Measurements from ENCODE around the gene PRKD2. TPM values are rescaled to one million over a fixed set of nuclear protein-coding genes. Genes with fewer than 3 reads are reported as not detected.

Gene PRKD2
- total and polyA plus RNA-seq, 10 donors, result 63.4 to 132 (median 110) TPM

- Histone ChIP-seq H3K4me1 (peaks cover 0 to 22% (median 14%) of the 10 kb centered on the region in 6 donors), H3K27me3 (replicated peaks in 1 of 7) (no peaks in the 10 kb centered on the region), H3K36me3 (peaks cover 0 to 100% (median 98%) of the 10 kb centered on the region in 6 donors), H3K4me3 (peak overlapping the region in 1 of 8 donors; percentile 14), H3K9me3 (no peaks in the 10 kb centered on the region), H3K27ac (peak overlapping the region in 5 of 8 donors; percentile 25 to 39 (median 26))
- 46 to 72% (median 64%) methylated on average over 33 to 39 of the region's 39 CpGs for WGBS, 5 donors
- DNase-seq, result peak; percentile 91
- intact Hi-C loops (cut with DNase I; ENCODE audit: low total_unique reads), result no loop called here
- TF ChIP-seq POLR2AphosphoS5 (IDR thresholded peaks at IDR 0.05) (peak; percentile 70 to 82 (median 77)), POLR2A (IDR thresholded peaks at IDR 0.05) (no peak), CTCF (IDR thresholded peaks at IDR 0.05 in 8 of 11, conservative IDR thresholded peaks at IDR 0.05 in 3 of 11) (no peak)
Observed at GRCh38 chr19:46697204-46697960, 19.5 kb downstream of the PRKD2 start.

GRCh38 chr19:46696866-46697203 is 20.1 kb downstream of the PRKD2 start:
- Histone ChIP-seq H3K36me3 (peaks cover 4 to 100% (median 98%) of the 10 kb centered on the region in 6 donors), H3K4me1 (peaks cover 0 to 22% (median 14%) of the 10 kb centered on the region in 6 donors), H3K9me3 (no peaks in the 10 kb centered on the region), H3K4me3 (peak overlapping the region in 1 of 8 donors; percentile 0), H3K27ac (peak overlapping the region in 5 of 8 donors; percentile 21 to 39 (median 26)), H3K27me3 (replicated peaks in 1 of 7) (no peaks in the 10 kb centered on the region)
- DNase-seq, result no peak
- 81 to 90% (median 87%) methylated on average over 9 of the region's 9 CpGs for WGBS, 5 donors
- peak in 1 of 3 donors; percentile 1 for TF ChIP-seq POLR2AphosphoS5 (IDR thresholded peaks at IDR 0.05)
- no peak for TF ChIP-seq CTCF (IDR thresholded peaks at IDR 0.05 in 8 of 11, conservative IDR thresholded peaks at IDR 0.05 in 3 of 11)
- intact Hi-C loops (cut with DNase I; ENCODE audit: low total_unique reads), result no loop called here

GRCh38 chr19:46696052-46696451 is 20.9 kb downstream of the PRKD2 start:
- intact Hi-C loops (cut with DNase I; ENCODE audit: low total_unique reads), result no loop called here
- 93 to 96% (median 94%) methylated on average over 10 of the region's 10 CpGs for WGBS, 5 donors
- TF ChIP-seq POLR2AphosphoS5 (IDR thresholded peaks at IDR 0.05) (no peak), POLR2A (IDR thresholded peaks at IDR 0.05) (no peak)

DNA sequence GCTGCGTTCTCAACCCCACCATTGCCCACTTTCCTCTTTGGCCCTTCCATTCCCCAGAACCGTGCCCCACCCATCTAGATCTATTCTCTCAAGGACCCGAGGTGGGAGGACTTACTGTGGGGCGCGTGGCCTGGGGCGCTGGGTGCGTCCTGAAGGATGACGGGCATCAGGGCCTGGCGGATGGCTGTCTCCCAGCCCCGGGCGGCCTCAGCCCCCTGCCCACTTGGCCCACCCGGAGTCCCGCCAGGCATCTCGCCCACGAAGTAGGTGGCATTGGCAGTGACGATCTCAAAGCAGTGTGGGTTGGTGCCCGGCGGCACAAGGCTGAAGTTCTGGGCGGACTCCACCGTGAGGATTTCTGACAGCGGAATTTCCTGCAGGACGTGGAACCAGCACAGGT is 23.2 kb downstream of the PRKD2 start:
- TF ChIP-seq POLR2AphosphoS5 (IDR thresholded peaks at IDR 0.05) (peak in 1 of 3 donors; percentile 62), CTCF (IDR thresholded peaks at IDR 0.05 in 8 of 11, conservative IDR thresholded peaks at IDR 0.05 in 3 of 11) (no peak)
- no peak for DNase-seq
- H3K36me3 ChIP-seq, result peaks cover 16 to 100% (median 98%) of the 10 kb centered on the region in 6 donors
- H3K9me3 ChIP-seq, result no peaks in the 10 kb centered on the region
- WGBS, 5 donors, result 92 to 96% (median 96%) methylated on average over 11 to 22 of the region's 22 CpGs
- H3K4me1 ChIP-seq, result peaks cover 0 to 20% (median 12%) of the 10 kb centered on the region in 6 donors
- no peaks in the 10 kb centered on the region for H3K27me3 ChIP-seq (replicated peaks in 1 of 7)
- intact Hi-C loops (cut with DNase I; ENCODE audit: low total_unique reads), result no loop called here
- peak overlapping the region in 1 of 8 donors; percentile 35 for H3K27ac ChIP-seq
- no peak overlapping the region for H3K4me3 ChIP-seq

More at GRCh38 chr19:46696052-46696451, 20.9 kb downstream of the PRKD2 start:
- H3K4me3 ChIP-seq, result no peak overlapping the region
- no peaks in the 10 kb centered on the region for H3K9me3 ChIP-seq
- peaks cover 0 to 22% (median 14%) of the 10 kb centered on the region in 6 donors for H3K4me1 ChIP-seq
- H3K36me3 ChIP-seq, result peaks cover 9 to 100% (median 98%) of the 10 kb centered on the region in 6 donors
- no peaks in the 10 kb centered on the region for H3K27me3 ChIP-seq (replicated peaks in 1 of 7)
- no peak overlapping the region for H3K27ac ChIP-seq
- DNase-seq, result no peak

Data from spleen (tissue), 11 donors.